Neural cell (in vitro differentiated cells): Measurements from ENCODE around the gene LGR4.

Experiments used
- EP300 ChIP-seq: fragments of 450-650 bp; conservative IDR thresholded peaks from 2 replicates; pipeline ENCODE4 v1.6.1; 2014; ENCODE audit warnings: antibody characterized with exemption, mild to moderate bottlenecking, moderate library complexity; ENCODE audit not compliant: poor library complexity, severe bottlenecking
- EZH2 ChIP-seq: fragments of 200-600, 300-800 bp; shearing (Covaris generic), sonication (generic); IDR thresholded peaks from 2 replicates; pipeline ENCODE4 v1.6.1; 2014; ENCODE audit warnings: antibody characterized with exemption, low read length, borderline replicate concordance, mild to moderate bottlenecking; ENCODE audit not compliant: insufficient read depth, poor library complexity, severe bottlenecking
- POLR2AphosphoS5 ChIP-seq: IDR thresholded peaks from 2 replicates; pipeline ENCODE4 v1.6.1; 2012
- RAD21 ChIP-seq: fragments of 450-650 bp; conservative IDR thresholded peaks from 2 replicates; pipeline ENCODE4 v1.6.1; 2014; ENCODE audit warnings: antibody characterized with exemption, mild to moderate bottlenecking, moderate library complexity
- REST ChIP-seq: IDR thresholded peaks from 2 replicates; pipeline ENCODE4 v1.6.1; 2012; ENCODE audit warnings: borderline replicate concordance
- TAF1 ChIP-seq: IDR thresholded peaks from 2 replicates; pipeline ENCODE4 v1.6.1; 2012; ENCODE audit warnings: low read depth
- TF ChIP-seq, protein P1 (sequence below): fragments of 450-650 bp; IDR thresholded peaks from 2 replicates; pipeline ENCODE4 v1.5.1; 2014; ENCODE audit warnings: antibody characterized with exemption, mild to moderate bottlenecking, moderate library complexity; ENCODE audit not compliant: poor library complexity, severe bottlenecking

GRCh38 chr11:27397624-27398399 is 74.8 kb downstream of the LGR4 start:
- TF ChIP-seq EP300 (no peak), POLR2AphosphoS5 (no peak), RAD21 (no peak), TAF1 (no peak), EZH2 (no peak), REST (no peak)
- TF ChIP-seq, protein P1, sequence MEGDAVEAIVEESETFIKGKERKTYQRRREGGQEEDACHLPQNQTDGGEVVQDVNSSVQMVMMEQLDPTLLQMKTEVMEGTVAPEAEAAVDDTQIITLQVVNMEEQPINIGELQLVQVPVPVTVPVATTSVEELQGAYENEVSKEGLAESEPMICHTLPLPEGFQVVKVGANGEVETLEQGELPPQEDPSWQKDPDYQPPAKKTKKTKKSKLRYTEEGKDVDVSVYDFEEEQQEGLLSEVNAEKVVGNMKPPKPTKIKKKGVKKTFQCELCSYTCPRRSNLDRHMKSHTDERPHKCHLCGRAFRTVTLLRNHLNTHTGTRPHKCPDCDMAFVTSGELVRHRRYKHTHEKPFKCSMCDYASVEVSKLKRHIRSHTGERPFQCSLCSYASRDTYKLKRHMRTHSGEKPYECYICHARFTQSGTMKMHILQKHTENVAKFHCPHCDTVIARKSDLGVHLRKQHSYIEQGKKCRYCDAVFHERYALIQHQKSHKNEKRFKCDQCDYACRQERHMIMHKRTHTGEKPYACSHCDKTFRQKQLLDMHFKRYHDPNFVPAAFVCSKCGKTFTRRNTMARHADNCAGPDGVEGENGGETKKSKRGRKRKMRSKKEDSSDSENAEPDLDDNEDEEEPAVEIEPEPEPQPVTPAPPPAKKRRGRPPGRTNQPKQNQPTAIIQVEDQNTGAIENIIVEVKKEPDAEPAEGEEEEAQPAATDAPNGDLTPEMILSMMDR = no peak
